Cerebellar nuclear complex (tissue), 1 donor: ENCODE data around the gene TACC3.

ENCODE experiments used
- DNase-seq, 2 experiments: peaks; one replicate each; lab custom pipeline; 2025; lab: John Stamatoyannopoulos, UW

TACC3 gene

DNA sequence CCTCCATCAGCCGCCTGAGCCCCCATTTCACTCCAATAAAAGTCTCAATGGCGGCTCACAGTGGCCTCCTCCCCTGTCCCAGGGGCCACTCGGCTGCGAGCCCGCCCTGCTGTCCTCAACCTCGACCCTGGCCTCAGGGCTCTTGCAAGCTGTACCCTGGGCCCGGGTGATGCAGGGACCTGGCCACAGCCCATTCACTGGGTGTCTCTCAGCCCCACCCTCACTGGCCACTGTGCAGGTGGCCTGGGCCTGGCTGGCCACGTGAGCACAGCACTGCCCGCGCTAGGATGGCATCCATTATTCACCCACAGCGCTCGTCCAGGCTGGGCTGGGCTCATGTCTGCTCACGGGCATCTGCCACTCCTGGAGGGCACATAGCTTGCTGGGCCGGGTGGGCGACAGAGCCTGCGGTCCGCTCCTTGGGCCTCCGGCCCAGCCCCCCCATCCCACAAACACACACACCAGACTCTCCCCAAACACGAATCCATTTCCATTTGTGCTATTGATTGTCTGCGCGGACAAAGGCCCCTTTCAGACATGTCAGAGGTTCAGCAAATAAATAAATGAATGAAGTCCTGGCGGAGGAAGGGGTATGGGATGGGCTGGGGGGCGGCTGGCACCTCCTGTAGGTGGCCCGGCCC is 55.3 kb downstream of the TACC3 start:
- DNase-seq: no peak

DNA sequence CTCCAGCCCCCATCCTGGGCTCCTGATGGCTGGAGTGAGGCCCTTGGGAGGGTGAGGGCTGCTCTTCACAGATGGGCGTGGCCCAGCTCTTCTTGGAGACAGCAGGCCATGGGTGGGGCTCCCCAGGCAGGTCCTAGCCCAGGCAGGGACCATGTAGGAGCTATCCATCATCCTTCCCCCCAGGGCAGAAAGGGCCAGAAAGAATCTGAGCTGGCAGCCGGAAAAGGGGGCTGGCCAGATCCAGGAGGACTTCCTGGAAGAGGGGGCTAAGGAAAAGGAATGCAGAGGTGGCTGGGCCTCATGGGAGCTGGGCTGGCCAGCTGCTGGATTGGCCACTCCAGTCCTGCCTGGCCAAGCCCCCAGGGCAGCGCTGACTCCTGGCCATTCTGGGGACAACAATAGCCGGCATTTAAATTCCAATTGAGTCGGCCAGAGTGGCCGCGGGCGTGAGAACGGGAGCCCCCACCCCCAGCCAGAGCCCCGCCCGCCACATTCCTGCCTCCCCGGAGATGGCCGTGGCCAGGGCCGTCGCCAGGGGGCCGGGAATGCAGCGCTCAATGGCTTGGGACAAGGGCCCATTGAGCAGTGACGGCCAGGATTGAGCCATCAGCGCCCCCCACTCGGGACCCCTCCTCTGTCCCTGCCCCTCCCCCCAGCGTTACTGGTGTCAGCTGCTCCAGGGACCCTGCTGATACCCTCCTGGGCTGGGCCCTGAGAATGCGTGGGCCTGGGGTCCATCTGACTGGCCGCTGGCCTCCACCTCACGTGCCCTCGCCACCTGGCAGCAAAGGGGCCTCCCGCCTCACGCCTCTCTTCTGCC is 56.7 kb downstream of the TACC3 start:
- no peak for DNase-seq

DNA sequence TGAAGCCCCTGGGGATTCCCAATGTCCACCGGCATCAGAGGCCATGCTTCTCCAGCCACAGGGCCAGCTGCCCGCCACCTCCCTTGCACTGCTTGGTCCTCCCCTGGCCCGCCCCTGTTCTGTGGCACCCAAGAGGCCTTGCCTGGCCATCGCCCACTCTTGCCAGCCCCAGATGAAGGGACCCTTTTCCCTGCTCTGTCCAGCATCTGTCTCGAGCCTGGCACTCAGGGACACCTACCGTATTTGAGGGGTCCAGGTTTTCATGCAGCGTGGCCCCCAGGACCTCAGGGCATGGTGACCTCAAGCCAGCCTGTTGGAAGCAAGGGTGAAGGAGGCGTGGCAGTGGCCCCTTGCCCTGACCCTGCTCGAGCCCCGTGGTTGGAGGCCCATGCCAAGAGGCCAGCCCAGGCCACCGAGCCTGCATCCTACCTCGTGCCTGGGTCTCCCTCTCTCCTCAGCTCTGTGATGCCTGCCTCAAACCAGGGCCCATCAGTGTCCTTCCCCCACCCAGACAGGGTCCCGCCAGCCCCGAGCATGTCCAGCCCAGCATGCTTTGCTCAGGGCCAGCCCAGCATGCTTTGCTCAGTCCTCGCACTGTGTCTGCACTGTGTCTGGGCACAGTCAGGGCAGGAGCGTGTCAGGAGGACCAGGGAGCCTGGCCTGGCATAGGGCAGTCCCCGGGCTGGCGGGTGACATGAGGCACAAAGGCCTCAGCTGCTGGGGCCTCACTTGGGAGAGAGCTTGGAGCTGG is 57.5 kb downstream of the TACC3 start:
- DNase-seq: no peak

DNA sequence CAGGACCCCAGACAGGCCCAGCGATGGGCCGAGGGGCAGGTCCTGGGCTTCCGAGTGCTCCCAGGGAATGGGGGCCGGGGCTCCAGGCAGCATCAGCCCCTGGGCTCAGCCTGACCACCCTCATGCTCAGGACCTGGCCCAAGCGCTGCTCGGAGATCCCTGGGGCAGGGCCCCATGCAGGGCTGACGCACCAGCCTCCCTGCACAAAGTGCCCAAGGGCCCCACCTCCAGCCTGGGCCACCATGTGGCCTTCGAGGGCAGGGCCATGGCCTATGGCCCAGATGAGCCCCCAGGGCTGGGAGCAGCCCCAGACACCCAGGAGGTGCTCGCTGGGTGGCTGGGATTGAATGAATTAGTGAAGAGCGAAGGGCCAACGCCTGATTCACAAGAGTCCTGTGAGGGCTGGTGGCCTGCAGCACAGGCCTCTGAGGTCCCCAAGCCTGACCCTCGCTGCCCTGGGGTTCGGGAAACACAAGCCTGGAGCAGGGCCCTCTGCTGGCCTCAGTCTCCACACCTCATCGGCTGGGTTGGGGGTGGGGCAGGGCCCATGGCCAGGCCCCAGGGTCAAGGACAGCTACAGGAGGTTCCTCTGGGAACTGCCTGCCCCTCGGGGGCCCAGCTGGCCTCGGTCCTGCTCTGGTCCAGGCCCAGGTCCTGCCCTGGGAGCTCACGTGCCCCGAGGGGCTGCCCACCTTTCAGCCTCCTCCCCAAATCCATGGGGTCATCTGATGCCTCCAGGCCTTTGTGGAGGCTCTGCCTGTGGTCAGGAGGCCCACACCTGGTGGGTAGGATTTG is 58.5 kb downstream of the TACC3 start:
- DNase-seq: no peak

DNA sequence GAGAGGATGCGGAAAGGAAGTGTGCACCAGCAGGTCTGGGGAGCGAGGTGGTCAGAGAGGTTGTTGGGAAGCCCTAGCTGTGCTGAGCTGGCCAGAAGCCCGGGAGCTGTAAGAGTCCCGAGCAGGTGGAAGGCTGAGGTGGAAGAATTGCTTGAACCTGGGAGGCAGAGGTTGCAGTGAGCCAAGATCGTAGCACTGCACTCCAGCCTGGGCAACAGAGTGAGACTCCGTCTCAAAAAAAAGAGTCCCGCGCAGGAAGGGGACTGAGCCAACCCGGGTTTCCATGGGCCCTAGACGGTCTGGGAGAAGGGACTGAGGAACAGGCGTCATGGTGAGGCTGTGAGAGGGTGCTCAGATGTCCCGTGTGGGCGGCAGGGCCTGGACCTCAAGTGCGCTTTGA is 59.1 kb downstream of the TACC3 start:
- no peak for DNase-seq

DNA sequence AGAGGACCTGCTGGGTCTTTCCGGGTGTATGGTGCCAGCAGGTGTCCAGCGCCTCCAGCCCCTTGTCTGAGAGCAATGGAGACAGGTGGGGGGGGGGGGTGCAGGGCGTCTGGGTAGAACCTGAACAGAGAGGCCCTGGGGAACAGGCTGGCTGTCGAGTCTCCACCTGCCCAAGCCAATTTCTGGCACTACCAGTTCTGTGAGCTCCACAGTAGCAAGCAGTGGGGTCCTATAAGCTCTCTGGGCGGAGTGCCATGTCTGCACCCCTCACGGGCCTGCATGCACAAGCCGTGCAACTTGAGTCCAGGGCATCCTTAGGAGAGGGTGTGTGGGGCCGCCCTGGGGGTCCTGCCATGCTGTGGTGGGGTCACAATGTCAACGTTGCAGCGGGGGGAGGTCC is 61.7 kb downstream of the TACC3 start:
- no peak for DNase-seq

DNA sequence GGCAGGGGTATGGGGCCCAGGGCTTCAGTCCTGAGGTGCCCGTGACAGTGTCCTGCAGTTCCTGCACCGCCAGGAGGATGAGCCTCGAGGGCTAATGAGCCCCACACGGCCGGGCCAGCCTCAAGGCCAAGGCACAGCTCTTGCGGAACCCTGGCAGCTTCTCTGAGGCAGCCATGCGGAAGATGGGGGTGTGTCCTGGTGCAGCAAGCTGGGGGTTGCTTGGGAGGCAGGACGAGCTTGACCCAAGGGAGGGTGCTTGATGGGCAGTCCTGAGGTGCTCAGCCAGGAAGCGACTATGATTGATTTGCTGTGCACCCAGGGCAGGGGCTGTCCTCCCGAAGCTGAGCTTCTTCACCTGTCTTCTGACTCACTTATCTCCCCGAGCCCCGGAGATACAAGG is 62.6 kb downstream of the TACC3 start:
- no peak for DNase-seq

DNA sequence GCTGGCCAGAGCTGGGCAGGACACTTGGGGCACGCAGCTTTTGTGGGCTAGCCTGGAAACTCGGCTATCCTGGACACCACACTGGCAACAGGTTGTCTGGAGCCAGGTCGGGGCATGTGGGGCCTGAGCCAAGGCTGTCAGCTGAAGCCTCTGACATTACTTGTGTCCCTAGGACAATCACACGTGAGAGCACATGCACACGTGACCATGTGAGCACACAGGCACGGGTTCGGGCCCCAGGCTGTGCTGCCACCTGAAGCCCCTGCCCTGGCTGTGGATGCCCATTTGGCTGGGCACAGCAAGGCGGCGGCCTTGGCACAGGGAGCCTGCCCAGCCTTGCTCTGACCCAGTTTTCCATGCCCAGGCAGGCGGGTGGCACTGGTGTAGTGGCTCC is 63.1 kb downstream of the TACC3 start:
- peak; percentile 8 to 44 for DNase-seq

DNA sequence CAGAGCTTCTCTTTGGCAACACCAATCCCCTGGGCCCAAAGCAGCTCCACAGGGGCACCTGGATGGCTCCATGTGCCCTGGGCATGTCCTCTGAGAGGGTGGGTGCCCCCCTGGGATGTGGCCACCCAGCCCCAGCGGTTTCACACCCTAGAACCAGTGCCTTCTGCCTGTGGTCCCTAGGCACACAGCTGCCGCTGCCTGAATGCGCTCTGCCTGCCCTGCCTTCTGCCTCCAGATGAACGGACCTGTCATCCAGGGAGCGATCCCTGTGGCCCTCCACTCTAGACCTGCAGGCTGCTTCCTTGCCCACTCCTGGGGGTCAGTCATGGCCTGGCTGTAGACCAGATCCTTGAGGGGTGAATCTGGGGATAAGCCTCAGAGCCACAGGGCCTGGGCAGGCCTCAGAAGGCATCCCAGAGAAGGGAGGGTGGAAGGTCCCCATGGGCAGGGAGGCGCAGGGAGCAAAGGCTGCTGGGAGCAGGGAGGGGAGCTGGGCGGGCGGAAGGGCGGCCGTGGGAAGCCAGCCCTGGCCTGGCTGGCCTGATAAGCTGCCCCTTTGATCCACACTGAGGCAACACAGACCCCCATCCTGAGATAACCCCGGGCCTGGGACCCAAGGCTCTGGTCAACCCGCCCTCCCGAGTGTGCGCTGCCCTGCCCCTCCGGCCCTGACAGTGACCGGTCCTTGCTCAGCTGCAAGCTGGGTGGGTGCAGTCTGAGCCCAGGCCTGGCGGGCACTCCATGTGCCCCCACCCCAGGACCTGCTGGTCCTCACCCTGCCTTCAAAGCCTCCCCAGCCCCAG is 63.7 kb downstream of the TACC3 start:
- DNase-seq: no peak

DNA sequence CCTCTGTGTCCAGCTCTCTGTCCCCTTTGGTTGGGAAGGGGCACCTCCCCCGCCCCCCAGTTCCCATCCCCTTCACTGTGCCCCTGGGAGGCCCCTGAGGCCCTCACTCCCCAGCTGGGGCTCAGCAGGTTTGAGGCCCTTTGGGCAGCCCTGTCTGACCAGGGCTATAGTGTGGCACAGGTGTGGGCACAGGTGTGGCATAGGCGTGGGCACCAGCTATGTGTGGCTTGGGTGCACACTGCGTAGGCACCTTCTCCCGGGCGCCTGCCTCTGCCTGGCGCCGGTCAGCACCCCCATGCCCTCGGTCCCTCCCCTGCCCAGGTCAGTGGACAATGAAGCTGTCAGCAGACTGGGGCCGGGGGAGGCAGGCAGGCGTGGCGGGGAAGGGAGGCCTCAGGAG is 64.3 kb downstream of the TACC3 start:
- no peak for DNase-seq

DNA sequence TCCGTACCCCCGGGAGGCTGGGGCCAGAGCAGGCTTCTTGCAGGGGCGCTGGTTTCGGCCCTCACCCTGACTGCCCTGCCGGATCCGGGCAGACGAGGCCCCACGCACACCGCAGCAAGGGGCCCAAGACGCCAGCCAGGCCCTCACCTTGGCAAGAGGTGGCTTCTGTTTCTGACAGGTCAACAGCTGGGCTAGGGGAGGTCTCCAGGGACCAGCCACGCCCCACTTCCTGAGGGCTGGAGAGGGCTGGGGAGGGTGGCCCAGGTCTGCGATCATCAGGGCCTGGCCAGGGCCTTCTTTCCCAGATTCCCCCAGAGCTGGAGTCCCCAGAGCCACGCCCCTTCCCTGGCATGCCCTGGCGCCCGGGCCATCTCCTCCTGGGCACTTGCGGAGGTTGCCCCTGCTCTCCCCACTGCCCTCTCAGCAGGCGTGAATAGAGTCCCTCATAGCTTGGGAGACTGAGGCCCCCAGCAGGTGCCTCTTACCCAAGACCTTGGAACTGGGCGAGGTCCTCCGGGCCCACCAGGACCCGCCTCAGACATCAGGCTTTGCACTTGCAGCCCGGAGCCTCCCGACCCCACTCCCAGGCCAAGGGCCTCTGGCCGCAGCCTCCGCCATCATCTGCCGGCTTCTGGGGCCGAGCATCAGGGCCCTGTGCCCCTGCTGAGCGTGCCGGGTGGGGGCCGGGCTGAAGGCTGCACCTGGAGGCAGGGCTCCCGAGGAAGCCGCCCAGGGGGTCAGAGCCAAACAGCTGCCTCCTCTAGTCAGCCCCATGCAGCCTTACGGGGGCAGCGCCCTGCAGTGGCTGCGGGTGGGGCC is 65.4 kb downstream of the TACC3 start:
- DNase-seq: no peak

DNA sequence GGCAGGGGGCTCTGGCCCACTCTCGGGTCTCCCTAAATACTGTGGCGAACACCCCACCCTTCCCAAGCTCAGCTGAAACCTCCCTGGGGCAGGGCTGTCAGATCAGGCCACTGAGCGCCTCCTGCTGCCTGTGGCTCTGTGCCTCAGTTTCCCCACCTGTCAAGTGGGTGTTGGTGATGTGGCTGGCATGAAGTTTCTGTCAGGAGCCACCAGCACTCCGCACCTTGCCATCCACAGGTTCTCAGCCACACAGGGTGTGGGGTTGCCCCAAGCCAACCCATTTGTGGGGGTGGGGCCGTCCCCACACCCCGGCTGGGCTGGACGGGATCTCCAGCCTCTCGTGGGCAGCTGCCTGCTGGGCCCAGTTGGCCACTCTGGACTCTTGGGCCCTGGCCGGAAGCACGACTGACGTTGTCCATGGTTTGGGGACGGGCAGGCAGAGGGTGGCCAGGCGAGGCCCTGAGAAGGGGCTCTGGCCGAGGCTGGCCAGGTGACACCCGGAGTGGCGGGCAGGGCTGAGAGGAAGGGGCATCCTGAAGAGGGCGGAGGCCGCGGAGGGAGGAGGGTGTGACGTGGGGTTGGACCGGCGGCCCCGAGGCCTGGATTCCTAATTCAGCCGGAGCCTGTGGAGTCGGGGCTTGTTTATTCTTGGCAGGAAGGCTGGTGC is 66.2 kb downstream of the TACC3 start:
- DNase-seq: no peak

DNA sequence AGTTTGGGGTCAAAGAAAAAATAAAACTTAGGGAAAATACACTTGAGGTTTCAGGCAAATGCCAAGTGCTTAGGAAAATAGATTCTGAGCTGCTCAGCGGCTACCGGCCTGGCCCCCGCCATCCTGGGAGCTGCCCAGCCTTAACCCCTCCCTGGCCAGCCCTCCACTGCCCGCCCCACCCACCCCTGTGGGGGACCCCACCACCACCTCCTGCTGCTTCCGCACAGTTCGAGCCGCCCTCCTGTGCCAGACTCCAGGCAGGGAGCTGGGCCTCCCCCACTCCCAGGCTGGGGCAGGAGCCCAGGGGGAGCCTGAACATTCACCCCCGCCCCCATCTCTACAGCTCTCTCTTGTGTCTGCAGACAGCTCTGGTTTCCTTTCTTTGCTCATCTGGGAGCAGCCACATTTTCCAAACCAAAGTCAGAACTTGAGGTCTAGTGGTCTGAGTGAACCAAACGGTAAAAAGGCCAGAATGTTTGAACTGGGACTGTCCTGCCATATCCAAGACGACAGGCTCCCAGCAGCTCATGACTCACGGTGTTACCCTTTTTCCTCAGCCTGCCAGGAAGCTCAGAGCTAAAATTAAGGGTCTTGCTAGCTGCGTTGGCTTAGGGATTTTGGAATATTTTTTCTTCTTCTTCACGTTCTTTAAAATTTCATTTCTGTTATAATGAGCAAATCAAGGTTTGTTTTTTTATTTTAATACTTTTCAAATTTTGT is 67.1 kb downstream of the TACC3 start:
- DNase-seq: no peak

DNA sequence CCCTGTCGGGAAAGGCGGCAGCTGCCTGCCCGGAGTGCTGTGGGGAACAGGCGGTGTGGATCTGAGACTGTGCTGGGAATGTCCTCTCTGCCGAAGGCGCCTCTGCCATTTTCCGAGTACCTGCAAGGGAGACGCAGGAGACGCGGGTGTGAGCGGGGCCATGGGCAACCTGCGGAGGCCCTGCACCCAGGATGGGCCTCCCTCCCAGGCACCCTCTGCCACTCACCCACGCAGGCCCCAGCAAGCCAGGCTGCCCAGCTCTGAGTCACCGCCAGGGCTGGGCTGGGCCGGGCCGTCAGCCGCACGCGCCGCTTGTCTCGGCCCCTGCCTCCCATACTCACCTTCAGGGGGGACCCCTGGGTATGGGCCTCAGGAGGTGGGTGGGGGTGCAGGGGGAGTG is 68.2 kb downstream of the TACC3 start:
- DNase-seq: no peak

DNA sequence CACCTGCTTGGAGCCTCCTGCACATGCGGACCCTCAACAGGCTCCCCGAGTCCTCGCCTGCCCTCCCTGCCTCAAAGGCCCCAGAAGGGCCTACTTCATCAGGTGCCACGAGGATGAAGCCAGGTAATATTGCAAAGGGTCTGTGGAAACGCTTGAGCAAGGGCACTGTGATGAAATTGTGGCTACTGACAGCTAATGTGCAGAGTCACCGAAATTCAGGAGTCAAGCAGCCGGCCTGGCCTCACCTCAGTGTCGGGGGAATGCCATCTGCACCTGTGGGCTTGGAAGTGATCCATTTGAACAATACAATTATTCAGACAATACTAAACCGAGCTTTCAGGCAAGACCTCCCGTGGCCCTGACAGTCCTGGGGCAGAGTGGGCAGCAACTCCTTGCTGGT is 68.7 kb downstream of the TACC3 start:
- DNase-seq: no peak

DNA sequence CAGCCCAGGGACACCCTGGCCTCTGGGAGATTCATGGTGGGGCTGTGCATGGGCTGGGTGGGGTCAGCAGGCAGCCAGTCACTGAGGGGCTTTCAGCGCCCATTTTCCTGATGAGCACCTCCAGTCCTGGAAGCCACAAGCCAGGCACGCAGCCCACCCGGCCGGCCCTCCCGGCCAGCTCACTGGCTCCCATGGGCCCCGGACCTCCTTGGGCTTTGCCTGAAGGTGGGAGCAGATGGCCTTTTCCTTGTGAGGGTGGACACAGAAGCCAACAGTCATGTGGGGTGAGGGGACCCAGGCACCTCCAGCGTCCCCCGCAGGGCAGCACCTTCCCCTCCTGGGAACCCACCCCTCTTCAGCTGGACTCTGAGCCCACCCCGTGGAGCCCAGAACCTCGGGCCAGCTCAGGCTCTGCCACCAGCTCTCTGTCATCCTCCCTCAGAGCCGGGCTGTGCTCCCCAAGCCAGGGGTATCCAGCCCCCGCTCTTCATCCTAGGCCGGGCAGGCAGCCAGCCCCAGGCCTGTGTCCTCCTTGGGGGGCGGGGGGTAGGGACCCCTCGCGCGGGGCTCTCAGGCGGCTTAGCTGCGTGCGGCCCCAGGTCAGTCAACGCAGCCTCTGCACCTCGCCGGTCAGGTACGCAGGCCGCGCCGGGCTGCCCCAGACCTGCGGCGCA is 71.0 kb downstream of the TACC3 start:
- no peak for DNase-seq

DNA sequence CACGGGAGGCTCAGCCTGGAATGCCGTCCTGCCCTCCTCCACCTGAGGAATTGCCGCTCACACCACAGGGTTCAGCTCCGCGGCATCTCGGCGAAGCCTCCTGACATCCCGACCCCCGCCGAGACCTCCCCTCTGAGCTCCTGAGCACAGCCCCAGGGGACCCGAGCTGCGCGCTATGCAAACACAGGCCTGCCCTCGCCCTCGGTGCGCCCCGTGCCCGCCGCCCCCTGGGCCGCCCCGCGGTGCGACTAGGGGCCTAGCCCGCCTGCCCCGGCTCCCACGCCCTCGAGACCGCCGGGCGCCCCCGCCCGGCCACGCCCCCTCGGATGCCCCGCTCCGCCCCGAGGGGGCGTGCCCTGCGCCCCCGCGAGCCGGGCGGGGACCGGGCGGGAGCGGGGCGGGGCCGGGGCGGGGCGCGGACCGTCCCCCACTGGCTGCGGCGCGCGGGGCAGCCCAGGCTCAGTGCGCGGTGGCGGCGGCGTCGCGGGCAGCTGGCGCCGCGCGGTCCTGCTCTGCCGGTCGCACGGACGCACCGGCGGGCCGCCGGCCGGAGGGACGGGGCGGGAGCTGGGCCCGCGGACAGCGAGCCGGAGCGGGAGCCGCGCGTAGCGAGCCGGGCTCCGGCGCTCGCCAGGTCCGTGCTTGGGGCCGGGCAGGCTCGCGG is 71.6 kb downstream of the TACC3 start, which contains the start of gene FGFR3:
FGFR3 (plus strand) TSS at position 462 of the 664 bp plus-strand sequence. CDS start 642 bp downstream, outside the sequence.
- no peak for DNase-seq

DNA sequence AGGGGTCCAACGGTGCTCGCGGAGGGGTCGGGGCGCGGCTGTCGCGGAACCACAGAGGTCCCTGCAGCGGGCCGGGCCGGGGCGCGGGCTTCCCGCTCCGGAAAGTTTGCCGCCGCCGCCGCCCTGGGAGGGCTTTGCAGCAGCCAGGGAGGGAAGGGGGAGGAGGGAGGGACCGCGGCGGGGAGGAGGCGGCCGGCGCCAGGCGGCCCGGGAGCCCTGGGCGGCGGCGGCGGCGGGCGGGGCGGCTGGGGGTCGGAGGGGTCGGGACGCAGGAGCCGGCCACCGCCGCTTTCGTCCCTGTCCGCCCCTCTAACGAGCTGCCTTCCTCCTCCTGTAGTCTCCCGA is 72.1 kb downstream of the TACC3 start:
- DNase-seq: no peak
